GM19455 (cell line): ENCODE data around the gene SCMH1.
"Not testable (repeated sequence)": the region's sequence is repeated elsewhere in the genome, so short reads cannot be mapped to it uniquely, and the experiment has no call there.

Experiments
- ATAC-seq: cut with Tn5 transposase; IDR thresholded peaks from one replicate; pipeline ENCODE4 v1.9.1; 2021; ENCODE audit not compliant: unreplicated experiment

Gene SCMH1

GRCh38 chr1:41215623-41216022 is 26.5 kb downstream of the SCMH1 start:
- no peak for ATAC-seq

- ATAC-seq, result no peak
Observed at GRCh38 chr1:41213341-41213740, 28.8 kb downstream of the SCMH1 start.

GRCh38 chr1:41211608-41212007 is 30.5 kb downstream of the SCMH1 start:
- not testable (repeated sequence) for ATAC-seq

GRCh38 chr1:41207053-41207452 is 35.1 kb downstream of the SCMH1 start:
- ATAC-seq, result not testable (repeated sequence)

GRCh38 chr1:41200728-41201127 is 41.4 kb downstream of the SCMH1 start:
- no peak for ATAC-seq

- no peak for ATAC-seq
Observed at GRCh38 chr1:41199375-41199774, 42.7 kb downstream of the SCMH1 start.

- no peak for ATAC-seq
Observed at GRCh38 chr1:41192456-41193178, 49.5 kb downstream of the SCMH1 start.

- ATAC-seq, result no peak
Observed at GRCh38 chr1:41184446-41184845, 57.7 kb downstream of the SCMH1 start.

- ATAC-seq, result not testable (repeated sequence)
Observed at GRCh38 chr1:41178230-41178629, 63.9 kb downstream of the SCMH1 start.

GRCh38 chr1:41175546-41175945 is 66.6 kb downstream of the SCMH1 start:
- ATAC-seq, result no peak

GRCh38 chr1:41174170-41174569 is 67.9 kb downstream of the SCMH1 start:
- ATAC-seq, result no peak

GRCh38 chr1:41173651-41174050 is 68.5 kb downstream of the SCMH1 start:
- ATAC-seq, result no peak

GRCh38 chr1:41171266-41171874 is 70.7 kb downstream of the SCMH1 start:
- no peak for ATAC-seq

GRCh38 chr1:41169799-41170180 is 72.3 kb downstream of the SCMH1 start:
- no peak for ATAC-seq

- ATAC-seq, result no peak
Observed at GRCh38 chr1:41169066-41169798, 72.9 kb downstream of the SCMH1 start.

GRCh38 chr1:41167667-41168066 is 74.4 kb downstream of the SCMH1 start:
- ATAC-seq, result no peak

GRCh38 chr1:41164727-41165126 is 77.4 kb downstream of the SCMH1 start:
- no peak for ATAC-seq

GRCh38 chr1:41162441-41162840 is 79.7 kb downstream of the SCMH1 start:
- no peak for ATAC-seq

- no peak for ATAC-seq
Observed at GRCh38 chr1:41161846-41162245, 80.3 kb downstream of the SCMH1 start.

- ATAC-seq, result no peak
Observed at GRCh38 chr1:41160498-41161110, 81.5 kb downstream of the SCMH1 start.

- ATAC-seq, result no peak
Observed at GRCh38 chr1:41158966-41159365, 83.1 kb downstream of the SCMH1 start.
